GM19324 (cell line): ENCODE measurements around the gene NFASC.

Source experiments
- ATAC-seq: cut with Tn5 transposase; IDR thresholded peaks from one replicate; pipeline ENCODE4 v1.9.1; 2021; ENCODE audit warnings: mild to moderate bottlenecking, moderate library complexity; ENCODE audit not compliant: unreplicated experiment, low FRiP score

NFASC gene

DNA sequence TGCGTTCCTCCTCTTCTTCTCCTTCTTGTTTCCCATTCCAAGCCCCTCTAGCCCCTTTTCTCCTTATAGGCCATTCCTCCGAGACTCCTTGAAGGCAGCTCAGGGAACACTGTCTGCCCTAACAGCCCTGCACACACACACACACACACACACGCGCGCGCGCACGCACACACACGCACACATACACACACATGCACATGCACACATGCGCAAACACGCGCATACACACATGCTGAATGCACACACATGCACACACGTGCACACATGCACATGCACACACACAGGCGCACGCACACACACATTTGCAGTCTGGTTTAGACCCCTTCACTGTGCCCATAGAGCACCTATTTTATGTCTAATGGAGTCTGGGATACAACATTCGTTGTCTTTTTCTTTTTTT, 154.6 kb downstream of the NFASC start:
- ATAC-seq: no peak

DNA sequence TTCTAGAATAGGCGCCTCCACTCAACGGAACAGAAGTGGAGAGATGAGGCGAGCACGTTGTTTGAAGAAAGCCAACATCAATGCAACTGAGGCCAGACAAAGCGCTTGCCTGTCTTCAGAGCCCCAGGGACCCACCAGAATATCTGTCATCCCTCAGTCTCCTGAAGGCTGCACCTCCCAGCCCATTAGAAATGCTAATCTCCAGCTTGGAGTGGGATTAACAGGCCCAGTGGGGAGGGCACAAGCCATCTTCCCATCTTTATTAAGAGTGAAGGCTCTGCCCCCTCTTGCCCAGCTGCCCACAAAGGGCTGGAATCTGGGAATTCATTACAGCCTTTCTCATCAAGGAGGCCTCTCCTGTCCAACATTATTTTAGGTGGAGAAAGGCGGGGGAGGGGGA, 155.5 kb downstream of the NFASC start:
- no peak for ATAC-seq

- ATAC-seq: no peak
These were observed 157.7 kb downstream of the NFASC start for GRCh38 chr1:205028390-205028789.

DNA sequence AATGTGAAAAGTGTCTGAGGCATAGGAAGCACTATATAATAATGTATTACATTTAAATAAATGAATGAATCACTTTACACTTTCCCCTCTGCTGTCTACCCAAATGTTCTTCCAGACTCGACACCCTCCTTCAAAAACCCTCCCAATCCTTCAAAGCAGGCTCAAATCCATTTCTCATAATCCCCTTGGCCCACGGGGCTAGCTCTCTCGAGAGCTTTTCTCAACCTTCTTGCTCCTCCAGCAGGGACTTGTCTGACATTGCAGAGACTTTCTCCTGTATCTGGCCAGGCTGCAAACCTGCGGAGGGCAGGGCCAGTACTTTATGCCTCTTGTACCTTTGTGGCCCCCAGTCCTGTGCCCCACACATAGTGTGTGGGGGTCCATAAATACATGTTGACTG, 158.3 kb downstream of the NFASC start:
- ATAC-seq: no peak

GRCh38 chr1:205030241-205030640, 159.6 kb downstream of the NFASC start:
- ATAC-seq: no peak

DNA sequence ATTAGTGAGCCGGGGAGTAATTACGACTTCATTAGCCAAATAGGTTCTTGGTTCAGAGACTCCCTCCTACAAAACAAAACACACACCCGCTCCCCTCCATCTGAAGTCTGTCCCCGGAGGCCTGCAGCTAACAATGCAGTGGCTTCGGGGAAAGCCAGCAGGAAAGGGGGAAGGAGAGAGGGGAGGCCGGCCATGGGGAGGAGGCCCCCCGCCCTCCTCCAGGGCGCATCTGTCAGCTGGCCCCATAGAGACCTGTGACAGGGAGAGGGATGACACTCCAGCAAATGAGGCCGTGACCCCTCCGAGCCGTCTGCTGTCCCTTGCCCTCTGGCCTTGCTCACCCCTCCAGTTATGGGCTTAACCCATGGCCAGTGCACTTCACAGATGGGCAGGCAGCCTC, 160.2 kb downstream of the NFASC start:
- ATAC-seq: no peak

DNA sequence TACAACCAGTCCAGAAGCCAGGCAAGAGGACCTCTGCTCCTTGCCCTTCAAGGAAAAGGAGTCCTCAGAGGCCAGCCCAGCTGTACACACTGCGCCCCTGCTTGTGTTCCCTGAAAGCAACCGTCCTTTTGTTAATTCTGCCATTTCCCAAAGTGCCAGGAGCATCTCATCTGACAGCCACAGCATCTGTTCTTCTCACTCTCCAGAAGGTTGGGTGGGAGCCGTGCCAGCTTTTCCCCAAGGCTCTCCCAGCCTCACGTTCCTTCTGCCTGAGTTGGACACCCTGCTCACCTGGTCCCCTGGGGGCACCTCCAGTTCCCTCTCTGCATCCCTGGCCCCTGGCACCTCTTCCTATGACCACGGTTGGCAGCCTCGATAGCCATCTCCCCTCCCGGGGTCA, 161.8 kb downstream of the NFASC start:
- ATAC-seq: no peak

- no peak for ATAC-seq
These were observed 166.9 kb downstream of the NFASC start for GRCh38 chr1:205037539-205037938.

- ATAC-seq: no peak
These were observed 167.6 kb downstream of the NFASC start for GRCh38 chr1:205038132-205038786.

GRCh38 chr1:205041001-205041715, 170.5 kb downstream of the NFASC start:
- no peak for ATAC-seq

GRCh38 chr1:205041998-205042910, 171.6 kb downstream of the NFASC start:
- no peak for ATAC-seq

DNA sequence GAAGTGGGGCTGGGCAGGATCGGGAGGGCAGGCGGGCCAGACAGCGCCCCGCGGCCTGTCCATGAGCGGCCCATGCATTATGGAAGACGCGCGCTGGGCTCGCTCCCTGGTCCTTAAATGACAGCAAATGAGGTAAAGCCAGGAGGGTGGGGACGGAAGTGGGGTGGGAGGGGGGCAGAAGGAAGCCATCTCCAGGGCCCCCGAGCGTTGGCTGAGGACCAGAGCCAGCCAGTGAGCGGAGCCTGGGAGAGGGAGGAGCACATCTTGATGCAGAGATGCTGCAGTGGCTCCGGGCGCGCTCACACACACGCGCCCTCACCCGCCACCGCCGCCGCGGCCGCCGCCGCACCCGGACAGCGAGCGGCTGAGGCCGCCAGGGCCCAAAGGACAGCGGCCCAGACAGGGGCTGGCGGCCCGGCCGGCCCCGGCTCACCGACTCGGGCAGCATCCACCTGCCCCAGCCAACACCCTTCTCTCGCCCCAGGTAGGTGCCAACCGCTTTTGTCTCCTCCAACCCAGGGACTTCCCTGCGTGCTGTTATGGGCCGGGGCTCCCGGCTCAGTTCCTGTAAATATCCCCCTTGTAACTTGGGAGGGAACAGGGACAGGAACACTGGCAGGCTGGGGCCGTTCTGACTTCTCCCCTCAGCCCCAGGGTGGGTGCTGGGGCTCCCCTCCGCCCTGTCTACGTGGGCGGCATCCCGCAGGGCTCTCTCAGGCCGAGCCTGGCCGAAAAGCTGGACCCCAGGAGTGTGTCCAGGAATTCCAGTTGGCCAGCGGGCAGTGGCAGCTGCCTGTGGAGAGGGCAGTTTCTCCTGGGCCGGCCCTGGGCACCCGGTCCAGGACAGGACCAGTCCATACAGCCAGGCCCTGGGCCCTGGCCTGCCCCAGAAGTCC, 172.5 kb downstream of the NFASC start, which contains the start of gene CNTN2:
CNTN2 (plus strand) TSS at position 302 of the 896 bp plus-strand sequence. CDS start 9,974 bp downstream, outside the sequence.
- ATAC-seq: no peak

DNA sequence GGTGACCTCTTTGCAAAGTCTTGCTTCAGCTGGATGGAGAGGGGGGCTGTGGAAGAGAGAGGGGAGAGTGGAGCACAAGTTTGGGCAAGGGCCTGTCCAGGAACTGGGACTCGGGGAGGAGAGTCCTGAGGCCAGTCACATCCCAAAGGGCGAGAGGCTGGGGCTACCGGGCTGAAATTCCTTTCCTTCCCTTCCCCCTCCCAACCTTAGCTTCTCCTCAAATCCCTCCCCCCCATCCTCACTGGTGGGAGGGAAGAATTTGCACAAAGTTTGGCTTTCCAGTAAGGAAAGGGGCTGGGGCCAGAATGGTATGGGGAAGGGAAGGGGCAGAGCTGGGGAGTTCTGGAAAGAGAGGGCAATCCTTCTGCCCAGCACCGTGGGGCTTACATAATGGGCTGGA, 173.2 kb downstream of the NFASC start:
- ATAC-seq: no peak

DNA sequence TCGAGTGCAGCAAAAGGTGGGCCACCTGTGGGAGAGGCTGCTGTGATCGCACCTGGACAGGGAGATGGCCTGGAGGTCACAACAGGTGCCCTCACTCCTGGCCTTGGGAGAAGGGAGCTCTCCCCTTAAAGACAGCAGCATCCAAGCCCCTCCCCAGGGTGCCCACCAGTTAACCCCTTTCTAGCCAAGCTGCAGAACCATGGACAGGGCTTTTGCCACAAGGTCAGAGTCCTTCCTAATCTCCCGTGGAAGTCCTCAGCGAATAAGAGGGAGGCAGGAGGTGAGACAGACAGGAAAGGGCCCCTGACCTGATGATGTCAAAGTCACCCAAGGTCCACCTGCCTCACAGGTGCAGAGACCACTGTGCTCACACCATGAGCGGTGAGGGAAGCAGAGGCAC, 174.1 kb downstream of the NFASC start:
- ATAC-seq: no peak

GRCh38 chr1:205045146-205045545, 174.5 kb downstream of the NFASC start:
- ATAC-seq: no peak

DNA sequence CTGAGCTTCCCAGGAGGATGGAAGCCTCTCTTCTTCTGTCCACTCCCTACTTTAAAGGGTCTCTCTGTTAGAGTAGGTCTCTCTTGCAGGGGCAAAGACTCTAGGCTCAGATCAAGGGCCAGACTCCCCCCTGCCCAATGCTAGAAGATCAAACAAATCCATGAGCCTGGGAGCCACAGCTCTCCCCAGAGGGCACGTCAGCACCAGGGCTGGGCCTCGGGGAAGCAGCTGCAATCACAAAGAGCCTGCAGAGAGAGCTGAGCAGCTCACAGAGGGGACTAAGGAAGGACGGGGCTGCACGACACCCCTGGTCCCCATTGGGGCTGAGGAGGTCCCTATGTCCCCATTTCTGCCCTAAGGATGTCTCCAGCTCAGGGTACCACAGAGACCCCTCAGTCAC, 176.2 kb downstream of the NFASC start:
- ATAC-seq: no peak

GRCh38 chr1:205047764-205048231, 177.1 kb downstream of the NFASC start:
- ATAC-seq: no peak

GRCh38 chr1:205048382-205048781, 177.7 kb downstream of the NFASC start:
- no peak for ATAC-seq

DNA sequence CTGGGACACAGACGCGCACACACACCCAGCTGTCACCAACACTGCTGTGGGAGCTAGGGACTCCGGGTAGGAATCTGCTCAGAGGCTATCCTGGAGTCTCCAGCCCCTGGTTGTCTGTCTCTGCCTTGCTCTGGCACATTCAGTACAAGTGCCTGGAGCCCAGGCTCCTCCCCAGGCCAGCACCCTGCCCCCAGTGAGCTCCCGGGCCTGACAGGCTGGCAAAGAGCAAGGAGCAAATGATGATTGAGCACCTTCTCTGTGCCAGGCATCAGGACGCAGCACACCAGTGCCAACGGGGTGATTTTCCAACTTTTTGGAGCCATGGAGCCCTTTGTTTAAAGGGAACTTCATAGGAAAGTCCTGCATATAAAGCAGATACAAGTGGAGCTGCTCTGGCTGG, 178.8 kb downstream of the NFASC start:
- no peak for ATAC-seq

DNA sequence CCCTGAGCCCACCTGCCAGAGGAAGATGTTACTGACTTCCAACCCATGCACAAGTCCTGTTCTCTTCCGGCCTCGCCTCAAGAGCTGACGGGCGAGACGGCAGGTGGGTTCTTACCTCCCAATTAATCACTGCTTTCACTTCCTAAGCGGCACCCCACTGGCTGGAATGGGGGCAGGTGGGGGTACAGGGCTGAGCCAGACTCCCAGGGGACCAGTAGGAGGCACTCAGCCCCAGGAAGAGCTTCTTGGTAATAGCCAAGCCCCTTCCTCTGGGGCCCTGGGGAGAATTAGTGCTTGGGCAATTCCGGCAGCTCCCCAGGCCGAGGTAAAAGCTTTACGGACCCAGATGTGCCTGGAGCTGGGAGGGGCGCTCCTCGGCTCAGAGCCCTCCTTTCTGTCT, 182.0 kb downstream of the NFASC start:
- no peak for ATAC-seq
